Measurements from ENCODE around the gene ASIC1. TPM values are rescaled to one million over a fixed set of nuclear protein-coding genes. Genes with fewer than 3 reads are reported as not detected.

Gene ASIC1
- total RNA-seq, 1 donor from 2014 or later: 0.71 TPM

Other genes starting within 250 kb of the ASIC1 start
- gene NCKAP5L, start 229.2 kb upstream of the ASIC1 start, total RNA-seq: 44.3 TPM
- gene BCDIN3D, start 214.5 kb upstream of the ASIC1 start, total RNA-seq: 3.0 TPM
- gene FAIM2, start 153.7 kb upstream of the ASIC1 start, total RNA-seq: 0.35 TPM
- gene AQP2, start 106.9 kb upstream of the ASIC1 start, total RNA-seq: not detected
- not detected for gene AQP5, start 95.7 kb upstream of the ASIC1 start, total RNA-seq
- gene AQP6, start 84.6 kb upstream of the ASIC1 start, total RNA-seq: not detected
- 9.4 TPM for gene RACGAP1, start 32.1 kb upstream of the ASIC1 start, total RNA-seq
- 63.1 TPM for gene SMARCD1, start 27.7 kb downstream of the ASIC1 start, total RNA-seq
- 1,023 TPM for gene GPD1, start 46.4 kb downstream of the ASIC1 start, total RNA-seq
- gene COX14, start 54.6 kb downstream of the ASIC1 start, total RNA-seq: 92.0 TPM
- 46.5 TPM for gene CERS5, start 109.8 kb downstream of the ASIC1 start, total RNA-seq
- gene LIMA1, start 225.9 kb downstream of the ASIC1 start, total RNA-seq: 163 TPM

Data from mesenteric fat pad (tissue), 1 donor.